HuH-7 (cell line): ENCODE data around the gene FGD3.

ENCODE experiments used
- DNase-seq: peaks from one replicate; pipeline ENCODE4 v3.0.0; 2011; ENCODE audit warnings: low spot score

Gene FGD3

GRCh38 chr9:93031629-93032430 is 84.5 kb downstream of the FGD3 start:
- DNase-seq: no peak

DNA sequence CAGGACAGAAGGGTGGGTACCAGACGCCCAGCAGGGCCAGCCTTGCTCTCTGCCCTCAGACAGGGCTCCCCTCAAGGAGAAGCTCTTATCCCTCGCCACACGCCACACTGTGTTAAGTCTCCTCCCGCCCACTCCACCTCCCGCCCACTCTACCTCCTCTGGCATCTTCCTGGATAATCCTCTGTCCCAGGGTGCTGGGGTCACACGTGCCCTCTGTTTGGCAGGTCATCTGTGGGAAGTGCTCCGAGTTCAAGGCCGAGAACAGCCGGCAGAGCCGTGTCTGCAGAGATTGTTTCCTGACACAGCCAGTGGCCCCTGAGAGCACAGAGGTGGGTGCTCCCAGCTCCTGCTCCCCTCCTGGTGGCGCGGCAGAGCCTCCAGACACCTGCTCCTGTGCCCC is 85.2 kb downstream of the FGD3 start:
- DNase-seq: no peak

GRCh38 chr9:93033531-93033930 is 86.2 kb downstream of the FGD3 start:
- no peak for DNase-seq

- DNase-seq: no peak
Observed at GRCh38 chr9:93035106-93035660, 87.9 kb downstream of the FGD3 start.

GRCh38 chr9:93035821-93036351 is 88.6 kb downstream of the FGD3 start:
- no peak for DNase-seq

DNA sequence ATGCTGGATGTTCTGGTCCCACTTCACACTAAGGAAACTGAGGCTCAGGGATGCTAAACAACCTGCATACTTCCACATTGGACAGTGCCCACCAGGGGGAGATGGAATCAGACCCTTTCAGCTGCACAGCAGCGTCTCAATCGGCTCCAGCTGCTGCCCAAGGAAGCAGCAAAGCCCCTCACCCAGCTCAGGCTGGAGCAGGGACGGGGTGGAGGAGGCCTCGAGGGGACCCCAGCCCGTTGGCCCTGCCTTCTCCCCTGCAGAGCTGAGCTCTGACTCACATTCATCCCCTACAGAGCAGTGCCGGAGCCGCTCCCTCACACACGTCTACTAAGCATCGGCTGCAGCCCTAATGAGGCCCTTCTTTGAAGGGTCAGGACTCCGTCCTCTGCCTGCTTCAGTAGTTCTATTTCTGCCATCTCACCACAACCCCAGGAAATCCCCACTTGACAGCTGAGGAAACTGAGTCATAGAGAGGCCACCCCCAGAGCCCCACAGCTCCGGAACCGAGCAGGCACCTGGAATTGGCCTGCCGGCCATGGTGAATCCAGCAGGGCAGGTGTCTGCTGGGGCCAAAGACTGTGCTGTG is 89.7 kb downstream of the FGD3 start:
- DNase-seq: no peak

GRCh38 chr9:93037476-93037971 is 90.2 kb downstream of the FGD3 start:
- DNase-seq: no peak

DNA sequence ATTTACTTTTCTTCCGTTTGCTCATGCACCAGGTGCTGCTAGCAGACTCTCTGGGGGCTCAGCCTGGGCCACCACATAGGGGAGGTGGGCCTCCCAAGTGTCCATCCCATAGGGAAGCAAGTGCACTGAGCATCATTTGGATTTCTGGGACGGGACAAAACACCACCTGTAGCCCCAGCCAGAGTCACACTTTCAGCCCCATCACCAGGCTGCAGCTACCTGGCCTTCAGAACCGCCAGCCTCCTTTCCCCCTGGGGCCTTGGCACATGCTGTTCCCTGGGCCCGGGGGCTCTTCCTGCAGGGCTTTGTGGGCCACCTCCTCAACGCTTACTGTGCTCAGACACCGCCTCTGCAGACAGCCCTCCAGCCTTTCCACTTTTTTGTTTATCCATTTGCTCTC is 91.6 kb downstream of the FGD3 start:
- DNase-seq: no peak

DNA sequence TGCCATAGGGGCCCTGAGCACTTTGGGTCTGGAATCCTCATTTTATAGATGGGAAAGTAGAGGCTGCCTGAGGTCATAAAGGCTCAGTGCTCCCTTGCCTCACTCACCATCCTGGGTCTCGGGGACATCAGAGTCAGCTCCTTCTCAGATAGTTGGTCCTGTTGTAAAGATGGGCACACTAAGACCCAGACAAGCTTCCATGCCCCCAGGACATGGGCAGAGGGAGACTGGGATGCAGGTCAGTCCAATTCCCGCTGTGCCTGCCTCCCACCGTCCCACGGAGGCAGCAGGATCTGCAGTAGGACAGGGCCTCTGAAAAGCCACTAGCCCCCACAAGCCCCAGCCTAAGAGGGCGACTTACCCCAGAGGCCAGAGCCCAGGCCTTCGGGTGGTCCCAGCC is 92.1 kb downstream of the FGD3 start:
- no peak for DNase-seq

DNA sequence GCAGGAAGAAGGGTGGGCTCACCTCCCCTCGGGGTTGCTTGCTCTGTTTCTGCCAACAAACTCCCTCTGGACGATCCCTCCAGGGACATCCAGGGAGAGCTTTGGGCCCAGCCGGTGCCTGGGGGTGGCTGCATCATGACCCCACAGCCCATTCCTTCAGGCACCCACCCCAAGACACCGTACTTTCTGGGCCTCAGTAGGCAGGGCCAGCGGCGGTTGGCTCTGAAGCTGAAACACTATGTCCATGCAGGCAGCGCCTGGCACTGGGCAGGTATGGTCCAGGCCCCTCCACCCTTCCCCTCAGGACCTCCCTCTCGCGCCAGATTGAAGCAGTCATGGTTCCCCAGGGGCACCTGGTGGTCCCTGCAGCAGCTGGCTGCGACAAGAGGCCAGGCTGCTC is 92.7 kb downstream of the FGD3 start:
- DNase-seq: no peak

GRCh38 chr9:93040409-93040808 is 93.1 kb downstream of the FGD3 start:
- no peak for DNase-seq

GRCh38 chr9:93041108-93041802 is 93.9 kb downstream of the FGD3 start:
- no peak for DNase-seq

DNA sequence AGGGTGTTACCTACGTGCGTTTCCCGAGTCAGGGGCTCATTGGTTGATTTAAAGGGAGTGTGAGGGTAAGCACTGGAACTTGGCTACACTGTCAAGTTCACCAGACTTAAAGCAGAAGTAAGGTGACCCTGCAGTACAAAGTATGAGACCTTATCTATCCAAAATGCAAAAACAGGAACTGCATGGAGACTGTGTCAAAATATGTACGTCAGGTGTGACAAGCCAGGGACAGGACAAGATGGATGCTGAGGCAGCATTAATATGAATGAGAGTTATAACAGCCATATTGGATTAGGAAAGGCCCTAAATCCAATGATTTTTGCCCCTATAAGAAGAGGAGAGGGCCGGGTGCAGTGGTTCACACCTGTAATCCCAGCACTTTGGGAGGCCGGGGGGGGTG is 95.8 kb downstream of the FGD3 start:
- no peak for DNase-seq

DNA sequence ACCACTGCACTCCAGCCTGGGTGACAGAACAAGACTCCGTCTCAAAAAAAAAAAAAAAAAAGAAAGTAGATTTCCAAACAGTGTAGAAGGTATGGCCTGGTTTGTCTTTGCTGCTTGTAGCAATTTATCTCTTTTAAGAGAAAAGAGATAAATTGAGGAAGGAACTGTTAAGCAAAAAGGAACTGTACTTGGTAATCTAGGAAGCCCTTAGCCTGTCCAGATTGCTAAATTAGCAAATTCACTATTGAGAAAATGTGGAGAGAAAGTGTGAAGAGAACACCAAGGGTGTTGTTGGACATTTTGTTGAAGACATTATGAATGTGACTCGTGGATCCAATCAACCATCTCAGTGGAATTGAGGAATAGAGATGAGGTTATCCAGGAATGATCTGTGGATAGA is 98.2 kb downstream of the FGD3 start:
- DNase-seq: no peak

- DNase-seq: no peak
Observed at GRCh38 chr9:93048566-93049448, 101.5 kb downstream of the FGD3 start.

DNA sequence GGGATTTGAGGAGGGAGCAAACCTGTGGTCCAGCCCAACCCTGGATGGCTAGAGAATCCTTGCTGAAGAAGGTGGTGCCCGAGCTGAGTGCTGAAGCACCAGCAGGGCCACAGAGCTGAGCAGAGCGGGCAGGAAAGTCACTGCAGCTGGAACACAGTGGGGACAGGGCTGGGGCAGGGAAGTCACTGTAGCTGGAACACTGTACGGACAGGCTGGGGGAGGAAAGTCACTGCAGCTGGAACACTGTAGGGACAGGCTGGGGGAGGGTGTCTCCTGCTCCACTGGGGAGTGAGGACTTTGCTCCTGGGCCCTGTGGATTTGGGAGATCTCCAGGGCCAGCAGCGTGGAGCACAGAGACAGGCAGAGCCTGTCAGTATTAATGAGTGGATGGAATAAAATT is 102.2 kb downstream of the FGD3 start:
- DNase-seq: no peak

DNA sequence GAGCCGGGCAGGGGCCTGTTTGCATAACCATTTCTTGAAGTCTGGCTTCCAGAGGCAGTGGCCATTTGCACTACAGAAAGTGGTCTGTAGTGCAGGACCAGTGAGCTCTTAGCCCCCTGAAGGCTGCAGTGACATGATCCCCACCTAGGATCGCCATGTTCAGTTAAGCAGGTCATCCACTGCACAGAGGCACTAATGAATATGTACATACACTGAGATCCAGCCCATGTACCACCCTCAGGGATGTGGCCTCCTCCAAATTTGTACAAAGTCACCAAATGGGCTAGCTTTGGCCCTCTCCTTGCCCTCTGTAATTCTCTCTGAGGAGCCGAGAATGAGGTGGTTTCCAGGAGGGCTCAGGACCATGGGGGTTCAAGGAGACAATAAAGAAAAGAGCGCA is 102.9 kb downstream of the FGD3 start:
- no peak for DNase-seq

- no peak for DNase-seq
Observed at GRCh38 chr9:93051680-93052089, 104.4 kb downstream of the FGD3 start.

DNA sequence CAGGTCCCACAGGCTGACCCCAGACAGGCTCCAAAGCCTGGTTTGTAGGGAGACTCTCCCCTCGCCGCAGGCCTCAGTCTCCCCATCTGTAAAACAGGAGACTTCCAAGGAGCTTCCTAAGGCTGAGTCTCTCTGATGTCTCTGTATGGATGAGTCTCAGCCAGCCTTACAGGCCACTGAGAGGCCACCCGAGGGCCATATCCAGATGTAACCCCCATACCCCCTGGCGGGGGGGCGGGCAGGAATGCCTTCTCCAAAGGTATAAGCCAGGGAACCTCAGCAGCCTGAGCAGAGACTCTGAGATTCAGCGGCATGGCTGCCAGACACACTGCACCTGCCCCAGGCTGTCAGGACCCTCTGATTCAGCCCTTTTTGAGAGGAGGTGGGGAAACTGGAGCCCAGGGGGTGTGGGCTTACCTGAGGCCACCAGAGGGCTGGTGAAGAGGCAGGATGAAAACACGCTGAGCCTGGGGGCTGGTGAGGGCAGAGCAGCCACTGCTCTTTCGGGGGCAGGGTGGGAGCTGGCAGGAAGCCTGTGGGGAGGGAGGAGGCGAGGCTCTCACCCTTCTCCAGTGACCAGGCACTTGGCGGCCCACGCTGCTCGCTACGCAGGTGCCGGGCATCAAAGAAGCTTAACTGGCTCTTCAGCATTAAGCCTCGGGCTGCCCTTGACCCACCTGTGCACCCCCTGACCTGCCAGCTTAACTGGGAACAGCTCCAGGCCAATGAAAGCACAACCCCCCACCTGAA is 105.6 kb downstream of the FGD3 start:
- no peak for DNase-seq

DNA sequence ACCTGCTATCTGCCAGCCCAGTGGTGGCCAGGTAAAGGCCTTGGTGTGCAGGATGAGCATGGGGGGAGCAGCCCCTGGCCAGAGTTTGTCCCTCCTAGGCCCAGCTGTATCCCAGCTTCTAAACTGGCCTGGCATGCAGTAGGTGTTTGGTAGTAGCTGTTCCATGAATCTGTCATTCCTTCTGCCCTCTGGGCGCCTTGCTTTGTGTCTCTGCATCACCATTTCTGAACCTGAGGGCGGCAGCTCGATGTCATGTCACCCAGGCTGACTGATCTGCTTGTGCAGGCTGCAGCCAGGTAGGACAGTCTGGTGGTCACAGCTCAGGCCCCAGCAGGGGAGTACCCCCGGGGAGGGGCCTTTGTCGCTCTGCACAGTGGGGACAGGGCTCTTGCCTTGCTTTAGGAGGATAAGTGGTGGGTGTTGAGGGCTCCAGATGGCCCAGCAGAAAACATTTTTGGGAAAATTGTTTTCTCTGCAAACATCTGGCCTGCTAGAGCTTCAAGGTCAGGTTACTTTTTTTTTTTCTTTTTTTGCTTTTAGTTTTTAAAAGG is 106.5 kb downstream of the FGD3 start:
- DNase-seq: no peak
